ENCODE data around the gene PRRT4.

The PRRT4 gene

DNA sequence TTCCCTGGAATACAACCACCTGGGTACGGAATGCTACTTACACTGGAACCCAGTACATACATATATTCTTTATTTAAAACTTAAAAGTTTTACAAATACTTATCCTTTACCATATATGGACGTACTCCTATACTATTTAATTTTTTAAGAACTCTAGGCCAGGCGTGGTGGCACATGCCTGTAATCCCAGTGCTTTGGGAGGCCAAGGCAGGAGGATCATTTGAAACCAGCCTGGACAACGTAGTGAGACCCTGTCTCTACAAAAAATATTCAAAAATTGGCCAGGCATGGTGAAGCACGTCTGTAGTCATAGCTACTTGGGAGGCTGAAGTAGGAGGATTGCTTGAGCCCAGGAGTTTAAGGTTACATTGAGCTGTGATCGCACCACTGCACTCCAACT, 19.8 kb downstream of the PRRT4 start:
- no peak for DNase-seq

DNA sequence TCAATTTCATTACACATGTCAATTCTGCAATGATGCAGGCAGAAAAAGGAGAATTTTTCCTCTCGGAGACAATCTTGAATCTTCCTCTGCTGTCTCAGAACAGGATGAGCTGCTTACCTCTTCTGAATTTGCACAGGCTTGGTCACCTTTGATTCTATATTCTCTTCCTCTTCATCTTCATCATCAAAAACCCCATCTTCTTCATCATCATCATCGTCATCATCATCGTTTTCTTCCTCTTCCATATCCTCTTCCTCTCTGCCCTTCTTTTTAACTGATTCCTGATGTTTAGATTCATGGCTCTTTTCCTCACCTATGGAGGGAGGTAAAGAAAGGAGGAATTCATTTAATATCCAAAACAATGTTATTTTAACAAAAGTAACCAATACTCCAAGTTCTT, 25.8 kb downstream of the PRRT4 start:
- DNase-seq: no peak

DNA sequence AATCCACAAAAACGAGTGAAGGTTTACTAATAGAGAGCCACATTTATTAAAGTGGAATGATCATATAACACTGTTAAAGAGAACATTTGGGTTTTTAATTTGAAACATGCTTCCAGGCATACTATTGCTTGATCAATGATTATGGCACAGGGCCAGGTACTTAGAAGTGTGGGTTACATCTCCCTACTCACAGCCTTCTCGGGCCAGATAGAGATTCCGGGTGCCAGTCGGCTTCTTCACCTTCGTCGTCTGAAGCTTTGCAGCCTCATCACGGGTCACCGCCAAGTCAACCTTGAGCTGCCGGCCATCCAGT, 37.2 kb downstream of the PRRT4 start:
- DNase-seq: no peak

DNA sequence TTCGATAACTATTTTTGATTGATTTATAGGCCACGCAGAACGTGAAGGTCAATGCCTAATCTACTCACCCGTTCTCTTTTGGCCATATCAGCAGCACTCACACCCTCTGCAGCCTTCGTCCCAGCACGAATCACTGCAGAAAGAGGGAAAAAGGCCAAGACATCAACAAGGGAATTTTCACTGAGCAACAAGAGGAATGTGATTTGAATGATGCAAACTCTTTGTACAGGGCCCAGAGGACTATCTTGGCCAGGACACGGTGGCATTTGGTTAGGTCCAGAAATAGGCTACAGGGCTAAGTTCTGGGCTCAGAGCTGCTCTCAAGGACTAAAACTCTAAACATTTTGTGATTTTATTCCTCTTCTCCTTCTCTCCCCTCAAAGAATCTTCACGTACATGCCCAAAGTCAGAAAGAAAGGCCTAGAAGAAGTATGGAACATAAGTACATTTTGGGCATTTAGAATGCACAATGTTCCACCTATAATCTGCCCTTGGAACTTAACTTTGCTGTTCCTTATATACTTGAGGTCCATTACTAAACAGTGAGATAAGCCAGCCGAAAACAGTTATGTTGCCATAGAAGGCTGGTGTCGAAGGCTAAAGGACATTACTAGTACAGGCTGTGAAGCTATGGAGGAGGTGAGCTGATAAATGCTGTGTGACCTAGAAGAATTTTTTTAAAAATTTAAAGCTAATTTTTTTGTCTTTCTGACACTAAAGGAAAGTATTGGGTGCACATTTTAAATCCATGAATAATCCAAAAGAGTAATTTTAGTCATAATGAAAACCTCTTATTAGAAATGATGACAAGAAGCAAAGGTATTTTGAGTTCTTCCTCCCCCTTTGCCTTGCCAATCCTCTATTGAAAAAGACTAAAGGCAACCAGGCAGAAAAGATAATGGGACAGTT, 37.8 kb downstream of the PRRT4 start:
- DNase-seq: no peak

DNA sequence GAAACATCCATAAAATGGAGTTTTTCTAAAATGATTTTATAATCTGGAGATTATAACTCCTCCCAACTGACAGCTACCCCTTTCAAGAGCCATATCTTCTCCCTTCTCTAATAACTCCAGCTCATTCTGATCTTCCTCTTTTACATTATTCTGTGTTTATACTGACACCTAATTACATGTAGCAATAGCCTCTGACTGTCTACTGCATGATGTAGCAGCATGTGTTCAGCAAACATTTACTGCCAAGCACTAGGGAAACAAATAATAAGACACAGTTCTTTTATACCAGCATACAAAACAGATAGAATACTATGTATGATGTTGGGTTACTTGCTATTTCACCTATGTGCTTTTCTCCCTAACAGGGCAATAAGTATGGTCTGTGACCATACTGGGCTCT, 38.5 kb downstream of the PRRT4 start:
- no peak for DNase-seq

DNA sequence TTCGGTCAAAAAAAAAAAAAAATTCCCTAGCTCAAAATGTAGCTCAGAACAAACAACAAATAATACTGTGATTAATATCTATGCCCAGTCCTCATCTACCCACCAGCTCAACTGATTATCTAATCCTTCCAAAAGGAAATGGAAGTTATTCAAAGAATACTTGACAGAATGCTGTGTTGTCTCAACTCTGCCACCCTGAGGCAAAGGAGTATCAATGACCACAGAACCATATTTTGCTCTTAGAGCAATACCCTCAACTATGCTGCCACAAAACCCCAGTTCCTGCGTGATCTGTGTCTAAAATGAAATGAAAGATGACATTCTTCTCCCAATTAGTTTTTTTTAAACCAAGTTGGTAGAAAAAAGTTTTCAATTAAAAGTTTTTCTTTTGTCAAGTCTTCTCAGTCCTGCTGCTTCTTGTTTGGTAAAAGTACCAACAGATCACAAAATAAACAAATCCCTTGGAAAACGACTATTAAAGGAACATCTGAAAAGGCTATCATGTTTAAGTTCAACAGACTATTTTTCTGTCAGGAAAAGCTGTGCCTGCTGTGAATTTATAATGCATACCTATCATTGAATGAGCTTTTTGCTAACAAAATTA, 39.3 kb downstream of the PRRT4 start:
- no peak for DNase-seq

DNA sequence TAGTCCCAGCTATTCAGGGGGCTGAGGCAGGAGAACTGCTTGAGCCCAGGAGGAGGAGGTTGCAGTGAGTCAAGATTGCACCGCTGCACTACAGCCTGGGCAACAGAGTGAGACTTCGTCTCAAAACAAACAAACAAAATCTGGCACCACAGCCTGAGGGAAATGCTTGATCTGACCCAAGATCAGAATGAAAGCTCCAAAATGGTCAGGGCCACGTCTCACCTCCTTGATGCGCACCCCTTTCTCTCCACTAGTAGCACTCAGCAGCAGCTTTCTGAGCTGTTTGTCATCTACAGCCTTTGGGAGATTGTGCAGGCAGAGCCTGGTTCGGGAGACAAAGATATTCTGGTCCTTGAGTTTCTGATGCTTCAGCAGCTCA, 40.5 kb downstream of the PRRT4 start:
- DNase-seq: no peak

DNA sequence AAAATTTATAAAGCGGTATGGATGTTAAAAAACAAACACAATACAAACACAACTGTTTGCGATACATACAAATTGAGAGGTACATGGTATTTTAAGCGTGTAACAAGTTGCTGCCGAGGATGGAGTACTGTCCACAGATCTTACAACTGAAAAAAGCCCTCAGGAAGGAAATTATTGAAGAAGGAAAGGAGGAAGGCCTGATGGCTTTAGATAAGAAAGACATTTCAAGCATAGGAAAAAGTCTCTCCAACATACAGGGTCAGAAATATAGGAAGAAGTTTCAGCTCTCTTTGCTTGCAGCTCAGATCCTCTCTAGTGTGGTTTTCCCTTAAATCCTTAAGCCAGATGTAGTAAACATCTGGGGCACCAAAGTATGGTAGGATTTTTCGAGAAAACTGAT, 42.8 kb downstream of the PRRT4 start:
- DNase-seq: no peak

DNA sequence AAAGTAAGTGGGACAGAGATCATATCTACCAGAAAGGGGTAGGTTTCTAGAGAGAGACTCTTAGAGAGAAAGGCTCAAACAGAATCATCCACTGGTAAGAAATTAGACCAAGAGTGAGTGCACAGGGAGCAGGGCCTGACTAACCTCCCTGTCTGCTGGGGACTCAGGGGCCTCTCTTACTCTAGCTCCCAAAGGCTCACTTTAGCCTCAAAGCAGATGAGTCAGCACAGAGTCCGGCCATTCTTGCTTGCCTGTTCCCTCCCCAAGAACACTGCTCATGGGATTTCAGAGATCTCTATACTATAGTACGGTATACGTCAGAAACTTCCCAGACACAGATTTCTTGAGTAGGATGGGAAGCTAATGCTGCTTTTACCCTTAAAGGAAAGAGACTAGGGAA, 50.5 kb downstream of the PRRT4 start:
- DNase-seq: no peak

DNA sequence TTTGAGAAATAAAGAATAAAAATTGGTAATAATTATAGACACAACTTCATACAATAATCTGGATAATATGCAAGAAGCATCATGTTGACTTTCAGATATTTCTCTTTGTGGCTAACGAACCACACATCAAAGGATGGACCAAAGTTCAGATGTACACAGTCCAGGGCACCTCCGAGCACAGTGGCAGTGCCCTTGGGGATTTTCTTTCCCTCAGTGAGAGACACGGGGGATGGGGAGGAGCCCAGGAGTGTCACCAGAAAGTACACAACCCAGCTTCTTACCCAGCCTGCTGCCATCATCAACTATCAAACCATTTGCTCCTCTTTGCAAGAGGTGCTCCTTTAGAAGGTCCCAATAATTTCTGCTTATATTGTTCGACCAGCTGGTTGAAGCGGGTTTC, 51.0 kb downstream of the PRRT4 start:
- DNase-seq: no peak

DNA sequence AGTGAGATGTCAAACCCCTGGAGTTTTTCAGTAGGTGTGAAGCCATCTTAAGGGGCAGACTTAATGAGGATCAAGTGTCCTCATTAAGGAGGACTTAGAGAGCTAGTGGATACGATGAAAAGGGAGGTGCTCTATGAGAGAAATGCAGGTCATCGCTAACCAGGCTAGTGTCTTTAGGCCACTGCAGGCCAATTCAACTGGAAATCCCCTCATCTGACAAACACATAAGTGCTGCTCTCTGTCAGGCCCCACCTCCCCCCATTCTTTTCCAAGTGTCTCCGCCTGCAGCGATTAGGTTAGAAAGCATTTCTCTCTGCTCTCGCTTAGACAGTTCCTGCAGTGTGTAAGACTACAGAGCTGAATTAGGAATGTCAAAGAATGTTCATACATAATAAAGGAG, 51.5 kb downstream of the PRRT4 start:
- no peak for DNase-seq

DNA sequence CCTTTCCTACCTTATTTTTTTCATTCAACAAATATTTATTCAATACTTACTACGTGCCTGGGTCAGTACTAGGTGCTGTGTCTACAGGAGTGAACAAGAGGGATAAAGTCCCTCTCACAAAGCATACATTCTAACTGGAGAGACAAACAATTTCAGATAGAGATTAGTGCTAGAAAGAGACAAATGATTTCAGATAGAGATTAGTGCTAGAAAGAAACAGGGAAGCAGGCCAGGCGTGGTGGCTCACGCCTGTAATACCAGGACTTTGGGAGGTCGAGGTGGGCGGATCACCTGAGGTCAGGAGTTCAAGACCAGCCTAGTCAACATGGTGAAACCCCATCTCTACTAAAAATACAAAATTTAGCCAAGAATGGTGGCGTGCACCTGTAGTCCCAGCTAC, 52.4 kb downstream of the PRRT4 start:
- DNase-seq: no peak

DNA sequence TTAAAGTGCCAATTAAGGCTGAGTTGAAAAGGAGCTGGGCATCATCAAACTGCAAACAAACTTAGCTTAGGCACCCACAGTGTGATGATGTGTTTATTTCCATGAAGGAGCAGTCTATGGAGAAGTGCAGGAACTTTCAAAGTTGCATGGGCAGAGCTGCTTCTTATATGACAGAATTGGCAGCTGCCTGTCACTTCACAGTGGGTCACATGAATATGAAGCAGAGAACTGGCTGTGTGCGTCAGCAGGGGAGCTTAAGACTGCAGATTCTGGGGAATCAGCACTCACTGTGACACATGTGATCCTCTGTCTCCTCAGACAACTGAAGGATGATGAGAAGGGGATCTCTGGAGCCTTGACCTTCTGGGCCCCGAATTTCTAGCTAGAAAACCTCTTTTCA, 54.4 kb downstream of the PRRT4 start:
- DNase-seq: no peak

DNA sequence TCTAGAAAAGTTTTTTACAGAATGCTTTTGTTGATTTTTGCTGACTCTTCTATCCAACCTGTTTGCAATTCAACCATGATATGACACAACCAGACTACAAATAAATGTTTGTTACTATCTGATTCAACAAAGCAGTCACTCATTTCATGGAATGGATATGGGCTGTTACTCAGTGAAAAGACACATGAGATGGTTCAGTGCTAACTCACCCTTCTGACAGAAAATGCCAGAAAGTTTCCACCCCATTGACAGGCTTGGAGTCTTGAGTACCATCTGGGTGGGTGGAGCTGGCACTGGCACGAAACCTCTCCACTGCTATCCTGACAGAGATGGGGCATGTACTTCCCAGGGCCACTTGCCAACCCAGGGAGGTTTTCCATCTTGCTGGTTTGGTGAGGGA, 57.3 kb downstream of the PRRT4 start:
- DNase-seq: no peak

DNA sequence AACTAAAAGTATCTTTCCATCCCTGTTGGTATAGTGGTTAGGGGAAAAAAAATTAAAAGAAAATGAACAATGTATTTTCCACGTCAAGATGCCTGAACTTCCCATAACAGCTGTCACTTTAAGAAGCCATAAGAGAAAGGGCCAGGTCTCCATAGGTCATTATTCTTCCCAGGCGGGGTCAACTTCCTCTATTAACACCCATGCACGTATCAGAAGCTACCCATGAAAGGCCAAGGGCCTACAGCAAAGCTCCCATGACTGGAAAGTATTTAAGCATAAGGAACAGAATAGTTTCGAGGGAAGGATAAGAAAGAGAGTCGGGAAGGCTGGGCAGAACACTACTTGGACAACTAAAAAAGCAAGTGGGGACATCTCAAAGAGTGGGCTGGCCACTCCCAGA, 57.8 kb downstream of the PRRT4 start:
- no peak for DNase-seq

DNA sequence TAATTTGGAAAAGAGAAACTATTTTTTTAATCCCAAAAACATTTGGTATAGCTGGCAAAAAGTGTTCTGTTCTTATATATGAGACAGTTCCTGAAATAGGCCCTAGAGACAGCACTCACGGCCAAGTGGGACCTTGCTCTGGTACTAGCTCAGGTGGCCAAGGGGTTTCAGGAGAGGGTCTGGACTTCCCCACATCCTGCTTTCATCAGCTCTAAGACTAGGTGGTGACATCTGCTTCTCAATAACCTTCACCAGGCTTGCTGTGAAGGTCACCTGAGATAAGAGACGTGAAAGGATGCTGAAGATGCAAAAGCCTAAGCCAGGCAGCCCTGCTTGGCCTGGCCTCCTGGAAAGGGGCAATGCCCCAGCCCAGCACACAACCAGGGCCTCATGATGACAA, 58.4 kb downstream of the PRRT4 start:
- no peak for DNase-seq

DNA sequence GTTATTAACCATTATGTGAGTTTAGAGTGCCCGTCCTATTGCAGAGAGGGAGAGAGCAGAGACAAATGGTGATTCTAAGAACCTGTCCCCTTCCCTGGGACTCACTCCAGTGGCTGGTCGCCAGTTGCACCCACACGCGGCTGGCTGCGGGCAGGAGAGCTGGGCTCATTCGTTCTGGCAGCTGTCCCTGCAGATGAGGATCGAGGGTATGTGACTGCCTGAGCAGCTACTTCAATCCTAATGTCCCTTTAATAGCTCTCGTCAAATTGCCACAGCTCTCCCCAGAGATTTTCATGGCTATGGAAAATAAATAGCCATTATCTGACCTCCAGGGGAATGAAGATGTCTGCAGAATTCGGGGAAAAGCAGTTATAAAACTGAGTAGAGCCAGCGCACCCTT, 59.4 kb downstream of the PRRT4 start:
- no peak for DNase-seq

Measured in activated CD4-positive, alpha-beta T cell treated with anti-CD3 and anti-CD28 coated beads, Interleukin-2, amount 50 U/mL, for 4 hours (primary cell).